OCI-LY7 (cell line): ENCODE results near the gene FRMD8. TPM values are rescaled to one million over a fixed set of nuclear protein-coding genes. Genes with fewer than 3 reads are reported as not detected.

ENCODE experiments used
- Bru-seq: library from RNA; stranded (reverse); fragments of 400-500 nt; gene quantifications from one replicate; lab custom pipeline; 2021; lab: Mats Ljungman, UMichigan
- BruChase-seq, 2 experiments: library from RNA; stranded (reverse); fragments of 400-500 nt; gene quantifications; one replicate each; lab custom pipeline; 2021; lab: Mats Ljungman, UMichigan
- BruUV-seq: library from RNA; stranded (reverse); fragments of 400-500 nt; replicated peaks from 2 replicates; lab custom pipeline; 2021; lab: Mats Ljungman, UMichigan
- CTCF ChIA-PET: fragments of 300-600 bp; sonication (Branson Sonifier 250); formaldehyde crosslinking; loops from one replicate; lab custom pipeline; 2022; ENCODE audit warnings: antibody characterized with exemption; ENCODE audit not compliant: unreplicated experiment; lab: Charles Lee
- POLR2A ChIA-PET: fragments of 300-600 bp; sonication (Branson Sonifier 250); formaldehyde crosslinking; loops from one replicate; lab custom pipeline; 2022; ENCODE audit warnings: antibody characterized with exemption; lab: Charles Lee
- DNase-seq: peaks from one replicate; pipeline ENCODE4 v3.0.0-alpha.2; 2015; ENCODE audit warnings: low spot score
- H2AFZ ChIP-seq: fragments of 200-600 bp; sonication (generic), shearing (Covaris generic); 2 replicates; pipeline ENCODE4 v1.6.1; 2014; ENCODE audit warnings: mild to moderate bottlenecking, antibody characterized with exemption, low read length, moderate library complexity
- H3K27ac ChIP-seq: fragments of 200-600 bp; sonication (generic); 2 replicates; pipeline ENCODE4 v1.5.1; 2014; ENCODE audit warnings: mixed run types, low read depth, mild to moderate bottlenecking, moderate library complexity, low read length, inconsistent platforms; ENCODE audit not compliant: poor library complexity, severe bottlenecking
- H3K36me3 ChIP-seq: fragments of 200-600 bp; sonication (generic); 2 replicates; pipeline ENCODE4 v1.6.1; 2014; ENCODE audit warnings: mild to moderate bottlenecking, antibody characterized with exemption, low read length, moderate library complexity, mixed read lengths; ENCODE audit not compliant: insufficient read depth
- H3K4me1 ChIP-seq: fragments of 200-600 bp; sonication (generic); 2 replicates; pipeline ENCODE4 v1.5.1; 2014; ENCODE audit warnings: mild to moderate bottlenecking, low read length; ENCODE audit not compliant: insufficient read depth, poor library complexity, severe bottlenecking
- H3K4me2 ChIP-seq: fragments of 200-600 bp; sonication (generic); 2 replicates; pipeline ENCODE4 v1.6.1; 2014; ENCODE audit warnings: mild to moderate bottlenecking, low read length
- H3K4me3 ChIP-seq: fragments of 200-600 bp; sonication (generic); 2 replicates; pipeline ENCODE4 v1.5.1; 2014; ENCODE audit warnings: mild to moderate bottlenecking, low read depth, low read length; ENCODE audit not compliant: poor library complexity, severe bottlenecking
- H3K79me2 ChIP-seq: fragments of 200-600 bp; sonication (generic); 2 replicates; pipeline ENCODE4 v1.6.1; 2016; ENCODE audit warnings: low read depth, mild to moderate bottlenecking, low read length, moderate library complexity, mixed read lengths; ENCODE audit not compliant: insufficient read depth
- H3K9me2 ChIP-seq: fragments of 200-600 bp; sonication (generic); 2 replicates; pipeline ENCODE4 v1.6.1; 2016; ENCODE audit warnings: mild to moderate bottlenecking, low read length, mixed read lengths; ENCODE audit not compliant: insufficient read depth
- H3K9me3 ChIP-seq: fragments of 200-600 bp; sonication (generic); 2 replicates; pipeline ENCODE4 v1.6.1; 2014; ENCODE audit warnings: mild to moderate bottlenecking, mixed run types, low read length, mixed read lengths
- H4K20me1 ChIP-seq: fragments of 200-600 bp; sonication (generic); 2 replicates; pipeline ENCODE4 v1.6.1; 2014; ENCODE audit warnings: mild to moderate bottlenecking, antibody characterized with exemption, low read length, moderate library complexity, mixed read lengths; ENCODE audit not compliant: insufficient read depth
- CTCF ChIP-seq: fragments of 200-600 bp; sonication (generic); conservative IDR thresholded peaks from 2 replicates; pipeline ENCODE4 v1.5.1; 2014; ENCODE audit warnings: mild to moderate bottlenecking, antibody characterized with exemption, low read length, moderate library complexity, mixed read lengths
- EZH2phosphoT487 ChIP-seq: fragments of 200-600 bp; sonication (generic); IDR thresholded peaks from 2 replicates; pipeline ENCODE4 v1.6.1; 2018; ENCODE audit warnings: low read depth, borderline replicate concordance, mild to moderate bottlenecking, mixed run types, antibody characterized with exemption, low read length, moderate library complexity, mixed read lengths
- intact Hi-C: fragments of 100-400 bp; cut with micrococcal nuclease; formaldehyde crosslinking; loops from one replicate; pipeline ENCODE4 v1.10.0; 2022; ENCODE audit not compliant: unreplicated experiment
- long read RNA-seq: library from polyadenylated mRNA; stranded (forward); transcript quantifications from one replicate; pipeline ENCODE4 v2.0.0, GENCODE V29; 2022
- total RNA-seq, 2 experiments: library from RNA; depleted of rRNA in 1 of 2; stranded (reverse); fragments of >200 nt in 1 of 2; shearing (Covaris generic) in 1 of 2; gene quantifications; 2 replicates each; pipeline ENCODE4 v1.2.3, GENCODE V29; 2014 to 2022

The FRMD8 gene
- 36.7 and 55.8 TPM in 2 replicates for total RNA-seq (2014; rRNA removed; shearing (Covaris generic))
- total RNA-seq (2022) = 31.5 and 37.6 TPM in 2 replicates
- Bru-seq, nascent RNA = percentile 53 among the genes with signal in this experiment
- percentile 63 among the genes with signal in this experiment for BruChase-seq, experiment 1, labeled RNA remaining after a 6-hour chase
- percentile 66 among the genes with signal in this experiment for BruChase-seq, experiment 2, labeled RNA remaining after a 2-hour chase
- long read RNA-seq, transcript FRMD8-203 (10 exons, 1,818 nt) = minor isoform, 20 of 91 reads
- long read RNA-seq, transcript FRMD8-201 (11 exons, 3,723 nt) = major isoform, 42 of 91 reads
- long read RNA-seq, partial matches to known transcripts = 14 of 91 reads
- long read RNA-seq, other reads (novel, unspliced or antisense) = 13 of 91 reads

GRCh38 chr11:65386307-65387140, at the start of gene FRMD8:
TSS of gene FRMD8 (plus strand) at chr11:65386637. CDS start at chr11:65387037, 400 bp downstream.
- Histone ChIP-seq H3K9me3 (no peaks in the 10 kb centered on the region), H3K4me1 (peaks cover 49% of the 10 kb centered on the region), H3K36me3 (peaks cover 20% of the 10 kb centered on the region; the same call in 1 of the 2 replicates), H3K27ac (peak within 1 kb of the TSS; percentile 16), H3K4me2 (peak within 1 kb of the TSS; percentile 91), H3K9me2 (no peaks in the 10 kb centered on the region), H2AFZ (peak within 1 kb of the TSS; percentile 83), H4K20me1 (no peaks in the 10 kb centered on the region), H3K79me2 (peaks cover 7% of the 10 kb centered on the region; the same call in 1 of the 2 replicates), H3K4me3 (peak within 1 kb of the TSS; percentile 85)
- ChIA-PET CTCF (no interaction called here), POLR2A (interaction anchor here (0.6 to 1.2 kb wide), 7 partner anchors 21 to 1203 kb away, joined by 3 to 6 read pairs (median 4); no protein-coding TSS in a partner anchor)
- no TSS peak for BruUV-seq
- TF ChIP-seq EZH2phosphoT487 = no peak
- TF ChIP-seq CTCF = no peak
- intact Hi-C loops = loop anchor here (2.0 kb wide), 1 partner anchor 16 kb away; no protein-coding TSS in a partner anchor
- DNase-seq = peak; percentile 87

GRCh38 chr11:65338676-65339075, 47.8 kb upstream of the FRMD8 start:
- Histone ChIP-seq H3K4me1 (peaks cover 9% of the 10 kb centered on the region), H3K9me3 (no peaks in the 10 kb centered on the region), H3K79me2 (peaks cover 42% of the 10 kb centered on the region), H3K36me3 (peaks cover 62% of the 10 kb centered on the region), H3K9me2 (no peaks in the 10 kb centered on the region), H4K20me1 (peaks cover 25% of the 10 kb centered on the region), H2AFZ (no peak overlapping the region), H3K27ac (no peak overlapping the region), H3K4me2 (no peak overlapping the region), H3K4me3 (no peak overlapping the region)
- BruUV-seq = no TSS peak
- POLR2A ChIA-PET = interaction anchor here (1.3 kb wide), 1 partner anchor 18 kb away, joined by 3 read pairs; no protein-coding TSS in a partner anchor
- CTCF ChIA-PET = no interaction called here
- intact Hi-C loops = no loop called here
- no peak for DNase-seq
- TF ChIP-seq CTCF = no peak
- no peak for TF ChIP-seq EZH2phosphoT487
